ENCODE results near the gene FBXL17. TPM values are rescaled to one million over a fixed set of nuclear protein-coding genes. Genes with fewer than 3 reads are reported as not detected.

Gene FBXL17
- total RNA-seq, 1 donor from 2014 or later: 21.6 TPM

GRCh38 chr5:108311682-108312081 lies 70.2 kb downstream of the FBXL17 start:
- TF ChIP-seq CTCF (IDR thresholded peaks at IDR 0.05; ENCODE audit: unreplicated experiment): no peak
- Mint-ChIP-seq H3K9me3 (no peaks in the 10 kb centered on the region), H3K36me3 (peaks cover 3% of the 10 kb centered on the region), H3K4me3 (no peak overlapping the region), H3K27ac (no peak overlapping the region), H3K4me1 (peaks cover 4% of the 10 kb centered on the region), H3K27me3 (ENCODE audit: low read depth) (no peaks in the 10 kb centered on the region)
- no peak for DNase-seq (ENCODE audit: low spot score in 2 of 2, unreplicated experiment in 2 of 2)

- no peaks in the 10 kb centered on the region for H3K27me3 Mint-ChIP-seq (ENCODE audit: low read depth)
- no peak overlapping the region for H3K27ac Mint-ChIP-seq
- no peaks in the 10 kb centered on the region for H3K9me3 Mint-ChIP-seq
- no peaks in the 10 kb centered on the region for H3K4me1 Mint-ChIP-seq
- no peaks in the 10 kb centered on the region for H3K36me3 Mint-ChIP-seq
- no peak overlapping the region for H3K4me3 Mint-ChIP-seq
- TF ChIP-seq CTCF (IDR thresholded peaks at IDR 0.05; ENCODE audit: unreplicated experiment): no peak
- DNase-seq (ENCODE audit: low spot score in 2 of 2, unreplicated experiment in 2 of 2): no peak
These were observed 78.3 kb downstream of the FBXL17 start for GRCh38 chr5:108303611-108304010.

GRCh38 chr5:108303086-108303485 lies 78.8 kb downstream of the FBXL17 start:
- Mint-ChIP-seq H3K4me3 (no peak overlapping the region), H3K36me3 (no peaks in the 10 kb centered on the region), H3K27me3 (ENCODE audit: low read depth) (no peaks in the 10 kb centered on the region), H3K4me1 (no peaks in the 10 kb centered on the region), H3K27ac (no peak overlapping the region), H3K9me3 (no peaks in the 10 kb centered on the region)
- no peak for TF ChIP-seq CTCF (IDR thresholded peaks at IDR 0.05; ENCODE audit: unreplicated experiment)
- no peak for DNase-seq (ENCODE audit: low spot score in 2 of 2, unreplicated experiment in 2 of 2)

GRCh38 chr5:108297042-108297601 lies 84.8 kb downstream of the FBXL17 start:
- Mint-ChIP-seq H3K27ac (no peak overlapping the region), H3K36me3 (no peaks in the 10 kb centered on the region), H3K9me3 (peaks cover 3% of the 10 kb centered on the region), H3K27me3 (ENCODE audit: low read depth) (no peaks in the 10 kb centered on the region), H3K4me1 (no peaks in the 10 kb centered on the region), H3K4me3 (no peak overlapping the region)
- DNase-seq (ENCODE audit: low spot score in 2 of 2, unreplicated experiment in 2 of 2): no peak
- TF ChIP-seq CTCF (IDR thresholded peaks at IDR 0.05; ENCODE audit: unreplicated experiment): no peak

- no peak for DNase-seq (ENCODE audit: low spot score in 2 of 2, unreplicated experiment in 2 of 2)
- Mint-ChIP-seq H3K9me3 (peaks cover 3% of the 10 kb centered on the region), H3K4me3 (no peak overlapping the region), H3K36me3 (no peaks in the 10 kb centered on the region), H3K4me1 (no peaks in the 10 kb centered on the region), H3K27me3 (ENCODE audit: low read depth) (no peaks in the 10 kb centered on the region), H3K27ac (no peak overlapping the region)
- TF ChIP-seq CTCF (IDR thresholded peaks at IDR 0.05; ENCODE audit: unreplicated experiment): no peak
These were observed 86.1 kb downstream of the FBXL17 start for GRCh38 chr5:108295578-108296368.

Measured in mesothelial cell of epicardium (in vitro differentiated cells).